GM18861 (cell line): Measurements from ENCODE around the gene EFS.

ENCODE experiments used
- ATAC-seq: cut with Tn5 transposase; IDR thresholded peaks from one replicate; pipeline ENCODE4 v1.9.1; 2021; ENCODE audit not compliant: unreplicated experiment

EFS gene

GRCh38 chr14:23306412-23307145 is 58.4 kb downstream of the EFS start, which contains the start of gene BCL2L2:
Gene BCL2L2 (plus strand): TSS chr14:23306833. CDS start chr14:23307768, 935 bp downstream.
- ATAC-seq: no peak
